IPS DF 6.9 (cell line): Measurements from ENCODE around the gene TTLL11.

Experiments
- DNase-seq: peaks from one replicate; pipeline ENCODE4 v3.0.0-alpha.2; 2013; ENCODE audit warnings: low read depth, low spot score
- H3K27ac ChIP-seq: one replicate; pipeline ENCODE4 v1.5.1; 2013; ENCODE audit warnings: low read length, control low read depth
- H3K27me3 ChIP-seq: 2 replicates; pipeline ENCODE4 v1.6.1; 2013; ENCODE audit warnings: mild to moderate bottlenecking, low read length; ENCODE audit not compliant: control insufficient read depth, insufficient read depth
- H3K36me3 ChIP-seq: 2 replicates; pipeline ENCODE4 v1.6.1; 2013; ENCODE audit warnings: low read length; ENCODE audit not compliant: control insufficient read depth, insufficient read depth
- H3K4me1 ChIP-seq: 2 replicates; pipeline ENCODE4 v1.6.1; 2013; ENCODE audit warnings: low read length; ENCODE audit not compliant: control insufficient read depth, insufficient read depth
- H3K4me3 ChIP-seq: 2 replicates; pipeline ENCODE4 v1.5.1; 2013; ENCODE audit warnings: mild to moderate bottlenecking, low read length
- H3K9me3 ChIP-seq: 2 replicates; pipeline ENCODE4 v1.6.1; 2013; ENCODE audit warnings: low read length, inconsistent platforms; ENCODE audit not compliant: control insufficient read depth, insufficient read depth
- WGBS: extraction: QIAGEN DNeasy Blood & Tissue Kit; methylation state at CpG from one replicate; pipeline ENCODE4 v1.1.7; 2013; ENCODE audit warnings: mixed read lengths, missing lambda C conversion rate; ENCODE audit not compliant: insufficient read length, insufficient coverage; 5-methylcytosine and 5-hydroxymethylcytosine counted together

Gene TTLL11

GRCh38 chr9:121844562-121844961, 248.5 kb downstream of the TTLL11 start:
- Histone ChIP-seq H3K4me1 (no peaks in the 10 kb centered on the region), H3K27me3 (no peaks in the 10 kb centered on the region), H3K9me3 (no peaks in the 10 kb centered on the region), H3K36me3 (no peaks in the 10 kb centered on the region), H3K4me3 (no peak overlapping the region), H3K27ac (no peak overlapping the region)
- DNase-seq, result no peak
- no CpG with 5 or more reads among the region's 2 CpGs for WGBS

- no peaks in the 10 kb centered on the region for H3K36me3 ChIP-seq
- H3K4me1 ChIP-seq, result no peaks in the 10 kb centered on the region
- no peak overlapping the region for H3K4me3 ChIP-seq
- no CpG with 5 or more reads among the region's 2 CpGs for WGBS
- no peaks in the 10 kb centered on the region for H3K27me3 ChIP-seq
- H3K9me3 ChIP-seq, result no peaks in the 10 kb centered on the region
- no peak overlapping the region for H3K27ac ChIP-seq
- DNase-seq, result no peak
Measured at GRCh38 chr9:121844098-121844497, 249.0 kb downstream of the TTLL11 start.

- H3K36me3 ChIP-seq, result no peaks in the 10 kb centered on the region
- WGBS, result no CpG with 5 or more reads among the region's 2 CpGs
- no peaks in the 10 kb centered on the region for H3K27me3 ChIP-seq
- no peak overlapping the region for H3K27ac ChIP-seq
- H3K4me1 ChIP-seq, result no peaks in the 10 kb centered on the region
- no peak for DNase-seq
- H3K9me3 ChIP-seq, result no peaks in the 10 kb centered on the region
- no peak overlapping the region for H3K4me3 ChIP-seq
Measured at GRCh38 chr9:121842612-121842978, 250.5 kb downstream of the TTLL11 start.

DNA sequence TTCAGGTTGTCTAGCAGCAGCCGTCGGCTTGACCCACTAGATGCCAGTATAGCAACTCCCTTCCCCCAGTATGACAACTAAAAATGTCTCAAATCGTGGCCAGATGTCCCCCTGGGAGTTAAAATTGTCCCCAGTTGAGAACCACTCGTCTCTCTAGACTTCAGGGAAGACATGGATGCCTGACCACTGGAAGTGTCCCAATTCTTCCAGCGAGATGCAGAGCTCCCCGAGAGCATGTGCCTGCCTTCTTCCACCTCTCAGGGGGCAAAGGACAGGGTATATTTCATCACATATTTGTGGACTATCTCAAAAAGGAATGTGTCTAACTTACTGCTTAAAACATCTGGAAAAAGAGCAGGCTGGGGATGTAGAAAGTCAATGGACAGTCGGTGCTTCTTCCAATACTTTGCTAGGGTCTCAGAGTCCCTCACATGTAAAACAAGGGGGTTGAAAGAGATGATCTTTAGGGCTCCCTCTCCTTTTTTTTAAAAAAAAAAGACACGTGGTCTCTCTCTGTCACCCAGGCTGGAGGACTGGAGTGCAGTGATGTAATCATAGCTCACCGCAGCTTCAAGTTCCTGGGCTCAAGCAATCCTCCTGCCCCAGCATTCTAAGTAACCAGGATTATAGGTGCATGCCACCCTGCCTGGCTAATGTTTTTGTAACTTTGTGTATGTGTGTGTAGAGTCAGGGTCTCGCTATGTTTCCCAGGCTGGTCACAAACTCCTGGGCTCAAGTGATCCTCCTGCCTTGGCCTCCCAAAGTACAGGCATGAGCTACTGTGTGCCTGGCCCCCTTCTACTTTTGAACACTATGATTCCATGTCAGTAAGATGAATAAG, 251.1 kb downstream of the TTLL11 start:
- no peak overlapping the region for H3K4me3 ChIP-seq
- DNase-seq, result no peak
- no peaks in the 10 kb centered on the region for H3K4me1 ChIP-seq
- no peaks in the 10 kb centered on the region for H3K36me3 ChIP-seq
- H3K9me3 ChIP-seq, result no peaks in the 10 kb centered on the region
- no peak overlapping the region for H3K27ac ChIP-seq
- H3K27me3 ChIP-seq, result no peaks in the 10 kb centered on the region
- no CpG with 5 or more reads among the region's 10 CpGs for WGBS

GRCh38 chr9:121840838-121841760, 252.0 kb downstream of the TTLL11 start:
- Histone ChIP-seq H3K4me3 (no peak overlapping the region), H3K36me3 (no peaks in the 10 kb centered on the region), H3K9me3 (no peaks in the 10 kb centered on the region), H3K27me3 (no peaks in the 10 kb centered on the region), H3K27ac (no peak overlapping the region), H3K4me1 (no peaks in the 10 kb centered on the region)
- no peak for DNase-seq
- WGBS, result no CpG with 5 or more reads among the region's 20 CpGs

DNA sequence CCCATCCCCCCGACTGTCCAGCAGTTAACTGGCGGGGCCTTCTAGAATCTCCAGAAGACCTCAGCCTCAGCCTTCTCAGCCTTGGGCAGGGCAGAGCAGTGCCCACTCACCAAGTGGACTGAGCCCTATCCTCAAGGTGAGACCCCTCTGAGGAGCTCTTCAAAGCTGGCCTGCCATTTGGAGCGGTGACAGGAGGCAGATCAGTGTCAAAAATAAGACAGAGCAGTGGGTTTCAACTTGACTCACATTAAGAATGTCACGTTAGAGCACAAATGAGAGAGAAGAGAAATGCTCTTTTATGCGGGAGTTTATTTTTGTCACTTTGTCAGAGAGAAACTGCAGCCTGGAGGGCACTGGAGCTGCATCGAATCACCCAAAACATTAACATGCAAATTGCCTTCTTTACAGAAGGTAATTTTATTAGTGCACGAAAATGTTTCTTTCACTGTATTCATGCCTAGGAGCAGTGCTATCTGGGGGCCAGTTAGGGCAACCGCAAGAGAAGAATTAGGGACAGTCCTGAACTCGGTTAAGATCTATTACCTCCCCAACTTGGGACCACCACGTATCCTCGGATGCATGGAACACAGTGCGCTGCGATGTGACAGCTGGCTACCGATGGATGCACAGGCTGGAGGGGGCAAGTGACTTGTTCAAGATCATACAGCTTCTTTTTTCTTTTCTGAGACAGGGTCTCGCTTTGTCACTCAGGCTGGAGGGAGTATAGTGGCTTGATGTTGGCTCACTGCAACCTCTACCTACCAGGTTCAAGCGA, 253.2 kb downstream of the TTLL11 start:
- WGBS, result no CpG with 5 or more reads among the region's 16 CpGs
- Histone ChIP-seq H3K9me3 (no peaks in the 10 kb centered on the region), H3K27me3 (no peaks in the 10 kb centered on the region), H3K4me1 (no peaks in the 10 kb centered on the region), H3K4me3 (no peak overlapping the region), H3K36me3 (no peaks in the 10 kb centered on the region), H3K27ac (no peak overlapping the region)
- DNase-seq, result no peak

- Histone ChIP-seq H3K27ac (no peak overlapping the region), H3K36me3 (no peaks in the 10 kb centered on the region), H3K27me3 (no peaks in the 10 kb centered on the region), H3K4me3 (no peak overlapping the region), H3K4me1 (no peaks in the 10 kb centered on the region), H3K9me3 (no peaks in the 10 kb centered on the region)
- no CpG with 5 or more reads among the region's 23 CpGs for WGBS
- DNase-seq, result no peak
Measured at GRCh38 chr9:121838746-121839669, 254.1 kb downstream of the TTLL11 start.

GRCh38 chr9:121837113-121837961, 255.8 kb downstream of the TTLL11 start:
- DNase-seq, result no peak
- Histone ChIP-seq H3K27ac (no peak overlapping the region), H3K36me3 (no peaks in the 10 kb centered on the region), H3K4me1 (no peaks in the 10 kb centered on the region), H3K4me3 (no peak overlapping the region), H3K27me3 (no peaks in the 10 kb centered on the region), H3K9me3 (no peaks in the 10 kb centered on the region)
- WGBS, result no CpG with 5 or more reads among the region's 9 CpGs

DNA sequence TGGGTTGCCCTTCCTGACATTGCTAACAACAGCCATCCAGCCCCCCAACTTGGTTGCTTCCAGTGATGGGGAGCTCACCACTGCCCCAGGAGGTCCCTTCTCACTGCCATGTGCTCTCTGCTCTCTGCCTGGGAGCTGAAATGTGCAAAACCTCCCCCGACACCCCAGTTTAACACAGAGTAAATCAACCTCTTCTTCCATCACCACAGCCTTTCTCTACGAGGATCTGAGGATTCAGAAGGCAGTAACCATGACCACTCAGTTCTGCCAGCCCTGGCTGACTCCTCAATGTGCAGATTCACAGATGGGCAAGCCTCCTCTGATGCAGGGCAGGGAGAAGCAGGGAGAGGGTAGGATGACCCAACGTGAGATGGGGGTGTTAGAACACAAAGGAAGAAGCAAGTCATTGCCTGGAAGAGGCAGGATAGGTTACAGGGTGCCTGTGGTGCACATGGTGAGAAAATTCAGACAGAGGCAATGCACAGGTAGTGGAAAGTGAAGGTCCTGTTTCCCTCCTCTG, 256.7 kb downstream of the TTLL11 start:
- no peaks in the 10 kb centered on the region for H3K4me1 ChIP-seq
- no peak overlapping the region for H3K27ac ChIP-seq
- H3K36me3 ChIP-seq, result no peaks in the 10 kb centered on the region
- no peak overlapping the region for H3K4me3 ChIP-seq
- H3K27me3 ChIP-seq, result no peaks in the 10 kb centered on the region
- WGBS, result no CpG with 5 or more reads among the region's 3 CpGs
- H3K9me3 ChIP-seq, result no peaks in the 10 kb centered on the region
- no peak for DNase-seq
